CD8-positive, alpha-beta memory T cell (primary cell): ENCODE data around the gene GPR171. TPM values are rescaled to one million over a fixed set of nuclear protein-coding genes. Genes with fewer than 3 reads are reported as not detected.

Experiments used
- CTCF ChIA-PET: fragments of 350-600 bp; sonication (Branson Sonifier 250); formaldehyde crosslinking; loops from one replicate; lab custom pipeline; 2021; ENCODE audit warnings: antibody characterized with exemption; lab: Charles Lee
- POLR2A ChIA-PET: fragments of 350-600 bp; sonication (Branson Sonifier 250); formaldehyde crosslinking; loops from one replicate; lab custom pipeline; 2021; ENCODE audit warnings: antibody characterized with exemption; lab: Charles Lee
- DNase-seq, 5 donors: peaks; one replicate each; pipeline versions ENCODE4 v3.0.0 to v3.0.0-alpha.2; 2020 to 2022; ENCODE audit warnings: mixed read lengths in 1 of 5
- H3K27ac ChIP-seq: one replicate; pipeline ENCODE4 v1.7.0; 2013; ENCODE audit warnings: low read depth, mild to moderate bottlenecking, low read length, moderate library complexity
- H3K27me3 ChIP-seq: 2 replicates; pipeline ENCODE4 v1.7.0; 2013; ENCODE audit warnings: low read length, mild to moderate bottlenecking; ENCODE audit not compliant: insufficient read depth, poor library complexity, severe bottlenecking
- H3K36me3 ChIP-seq: 2 replicates; pipeline ENCODE4 v1.7.0; 2013; ENCODE audit warnings: mild to moderate bottlenecking, low read length, moderate library complexity; ENCODE audit not compliant: insufficient read depth
- H3K4me1 ChIP-seq: 2 replicates; pipeline ENCODE4 v1.7.0; 2013; ENCODE audit warnings: mild to moderate bottlenecking, low read length, moderate library complexity; ENCODE audit not compliant: insufficient read depth
- H3K4me3 ChIP-seq: 2 replicates; pipeline ENCODE4 v1.7.0; 2013; ENCODE audit warnings: mild to moderate bottlenecking, low read length
- H3K9me3 ChIP-seq: 2 replicates; pipeline ENCODE4 v1.7.0; 2013; ENCODE audit warnings: mild to moderate bottlenecking, low read length
- H3K27ac Mint-ChIP-seq, 8 donors: one replicate each; pipeline ENCODE4 v1.8.0; 2020 to 2021; ENCODE audit warnings: mixed read lengths in 8 of 8, mild to moderate bottlenecking in 6 of 8, inconsistent platforms in 3 of 8, moderate library complexity in 3 of 8
- H3K27me3 Mint-ChIP-seq, 2 donors: one replicate each; pipeline ENCODE4 v1.8.0; 2020 to 2021; ENCODE audit warnings: mixed read lengths in 2 of 2, mild to moderate bottlenecking in 1 of 2, moderate library complexity in 1 of 2
- H3K36me3 Mint-ChIP-seq, 3 donors: one replicate each; pipeline ENCODE4 v1.8.0; 2020 to 2021; ENCODE audit warnings: mixed read lengths in 3 of 3, inconsistent platforms in 1 of 3, mild to moderate bottlenecking in 1 of 3
- H3K4me1 Mint-ChIP-seq, 3 donors: one replicate each; pipeline ENCODE4 v1.8.0; 2020 to 2021; ENCODE audit warnings: mixed read lengths in 3 of 3, inconsistent platforms in 1 of 3, mild to moderate bottlenecking in 1 of 3
- H3K4me3 Mint-ChIP-seq, 7 donors: one replicate each; pipeline ENCODE4 v1.8.0; 2020 to 2021; ENCODE audit warnings: mixed read lengths in 7 of 7, mild to moderate bottlenecking in 6 of 7, moderate library complexity in 4 of 7, inconsistent platforms in 2 of 7
- H3K9me3 Mint-ChIP-seq, 5 donors: one replicate each; pipeline ENCODE4 v1.8.0; 2020 to 2022; ENCODE audit warnings: mixed read lengths in 5 of 5, mild to moderate bottlenecking in 3 of 5, moderate library complexity in 2 of 5, inconsistent platforms in 1 of 5
- polyA plus RNA-seq: library from polyadenylated mRNA; unstranded; fragments of 300-500 nt; fragmentation: Illumina TruSeq; gene quantifications from one replicate; pipeline ENCODE4 v1.2.3, GENCODE V29; 2021
- total RNA-seq, 2 experiments: library from RNA; stranded (reverse); gene quantifications; one replicate each; pipeline ENCODE4 v1.2.3, GENCODE V29; 2021

GPR171 gene
- total and polyA plus RNA-seq, 3 experiments from 2014 or later = 179 to 264 (median 188) TPM

DNA sequence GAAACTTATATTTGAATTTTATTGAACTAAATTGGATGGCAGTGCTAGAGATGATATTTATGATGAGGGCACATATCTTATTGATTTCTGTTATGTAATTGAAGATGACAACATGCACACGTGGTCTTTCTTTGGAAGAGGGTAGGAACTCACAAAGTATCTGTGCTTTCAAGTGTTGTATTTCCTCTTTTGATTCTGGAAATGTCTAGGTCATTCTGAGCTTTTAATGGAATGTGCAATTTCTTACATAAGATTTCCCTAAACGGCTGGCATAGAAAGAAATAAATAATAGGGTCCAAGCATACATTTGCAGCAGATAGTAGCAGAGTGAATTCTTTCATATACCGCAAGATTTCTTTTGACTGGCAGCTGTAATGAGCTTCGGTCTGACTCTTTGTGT is 10.1 kb upstream of the GPR171 start:
- Histone ChIP-seq H3K27me3 (no peaks in the 10 kb centered on the region), H3K4me3 (no peak overlapping the region), H3K9me3 (no peaks in the 10 kb centered on the region), H3K36me3 (no peaks in the 10 kb centered on the region), H3K4me1 (peaks cover 10% of the 10 kb centered on the region), H3K27ac (no peak overlapping the region)
- no peak for DNase-seq
- CTCF ChIA-PET = interaction anchor here (1.0 to 1.7 kb wide), 2 partner anchors 44 to 45 kb away, joined by 3 read pairs; no protein-coding TSS in a partner anchor
- POLR2A ChIA-PET = no interaction called here
- Mint-ChIP-seq H3K4me3 (no peak overlapping the region), H3K27ac (no peak overlapping the region), H3K27me3 (peaks cover 0 to 1% of the 10 kb centered on the region in 2 donors), H3K9me3 (no peaks in the 10 kb centered on the region), H3K4me1 (peaks cover 26 to 30% (median 29%) of the 10 kb centered on the region in 3 donors), H3K36me3 (peaks cover 0 to 1% (median 0%) of the 10 kb centered on the region in 3 donors)

GRCh38 chr3:151210676-151211381 is 7.8 kb upstream of the GPR171 start:
- Histone ChIP-seq H3K27me3 (no peaks in the 10 kb centered on the region), H3K27ac (no peak overlapping the region), H3K4me3 (no peak overlapping the region), H3K36me3 (no peaks in the 10 kb centered on the region), H3K4me1 (peaks cover 28% of the 10 kb centered on the region), H3K9me3 (no peaks in the 10 kb centered on the region)
- Mint-ChIP-seq H3K27me3 (no peaks in the 10 kb centered on the region), H3K4me3 (peak overlapping the region in 6 of 7 donors; percentile 44 to 61 (median 56)), H3K36me3 (peaks cover 0 to 1% (median 0%) of the 10 kb centered on the region in 3 donors), H3K9me3 (no peaks in the 10 kb centered on the region), H3K27ac (peak overlapping the region; percentile 26 to 92 (median 80)), H3K4me1 (peaks cover 37 to 51% (median 50%) of the 10 kb centered on the region in 3 donors)
- DNase-seq = no peak
- ChIA-PET POLR2A (interaction anchor here (0.9 to 2.0 kb wide), 3 partner anchors 8 to 65 kb away, joined by 3 to 8 read pairs (median 6); partner anchors contain the start of gene GPR171), CTCF (interaction anchor here (1.1 to 5.3 kb wide), 9 partner anchors 11 to 57 kb away, joined by 3 to 54 read pairs (median 3); no protein-coding TSS in a partner anchor)

DNA sequence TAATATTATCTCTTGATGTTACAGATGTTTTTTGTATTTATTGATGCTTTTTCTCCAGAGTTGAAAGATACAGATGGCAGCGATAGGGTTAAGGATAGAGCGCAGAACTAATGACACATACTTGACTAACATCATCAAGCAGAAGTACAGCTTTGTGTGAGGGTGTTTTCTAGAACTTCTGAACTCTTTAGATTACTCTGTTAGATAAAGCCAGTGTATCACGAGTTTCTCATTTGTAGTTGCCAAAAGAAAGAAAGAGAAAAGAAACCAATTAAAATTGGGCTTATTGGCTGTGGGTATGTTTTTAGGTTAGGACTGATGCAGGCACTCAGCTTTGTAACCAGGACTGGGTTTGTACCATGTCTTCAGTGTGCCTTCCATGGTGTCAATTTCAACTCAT is 6.6 kb upstream of the GPR171 start:
- H3K9me3 ChIP-seq = no peaks in the 10 kb centered on the region
- peaks cover 47 to 63% (median 61%) of the 10 kb centered on the region in 3 donors for H3K4me1 Mint-ChIP-seq
- H3K36me3 ChIP-seq = no peaks in the 10 kb centered on the region
- no peaks in the 10 kb centered on the region for H3K36me3 Mint-ChIP-seq
- no peaks in the 10 kb centered on the region for H3K9me3 Mint-ChIP-seq
- peak overlapping the region in 2 of 7 donors; percentile 38 to 48 for H3K4me3 Mint-ChIP-seq
- H3K27ac ChIP-seq = no peak overlapping the region
- no peaks in the 10 kb centered on the region for H3K27me3 ChIP-seq
- H3K4me3 ChIP-seq = no peak overlapping the region
- ChIA-PET CTCF (interaction anchor here (1.0 to 5.3 kb wide), 4 partner anchors 19 to 119 kb away, joined by 3 to 54 read pairs (median 18); no protein-coding TSS in a partner anchor), POLR2A (interaction anchor here (2.0 kb wide), 1 partner anchor 9 kb away, joined by 8 read pairs; no protein-coding TSS in a partner anchor)
- peak overlapping the region; percentile 72 to 90 (median 82) for H3K27ac Mint-ChIP-seq
- H3K4me1 ChIP-seq = peaks cover 39% of the 10 kb centered on the region
- DNase-seq = peak in 1 of 5 donors; percentile 45
- no peaks in the 10 kb centered on the region for H3K27me3 Mint-ChIP-seq

DNA sequence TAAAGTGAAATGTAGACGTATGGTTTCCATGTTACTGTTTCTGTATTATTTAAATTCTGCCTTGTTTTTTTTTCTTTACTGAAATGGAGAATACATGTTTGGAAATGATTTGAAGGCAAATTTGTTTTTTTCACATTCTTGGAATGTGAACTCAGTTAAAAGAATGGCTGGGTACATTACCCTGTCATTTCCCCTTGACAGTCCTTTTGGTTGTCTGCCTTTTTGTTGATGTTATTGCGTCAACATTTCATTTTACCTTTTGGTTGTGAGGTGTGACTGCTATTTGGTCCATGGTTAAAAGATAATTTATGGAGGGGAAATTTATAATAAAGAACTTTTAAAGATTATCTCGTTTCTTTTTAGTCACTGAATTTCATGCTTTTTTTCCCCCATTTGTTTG is 3.2 kb upstream of the GPR171 start:
- POLR2A ChIA-PET = interaction anchor here (0.6 kb wide), 3 partner anchors 15 to 933 kb away, joined by 3 to 5 read pairs (median 3); no protein-coding TSS in a partner anchor
- peaks cover 55% of the 10 kb centered on the region for H3K4me1 ChIP-seq

GRCh38 chr3:151205482-151205881 is 2.5 kb upstream of the GPR171 start:
- H3K4me3 ChIP-seq = peak overlapping the region; percentile 5
- Mint-ChIP-seq H3K9me3 (no peaks in the 10 kb centered on the region), H3K27me3 (no peaks in the 10 kb centered on the region), H3K27ac (peak overlapping the region; percentile 78 to 94 (median 90)), H3K36me3 (peaks cover 2 to 25% (median 9%) of the 10 kb centered on the region in 3 donors), H3K4me3 (peak overlapping the region; percentile 31 to 77 (median 74)), H3K4me1 (peaks cover 61 to 82% (median 76%) of the 10 kb centered on the region in 3 donors)
- ChIA-PET CTCF (interaction anchor here (0.8 to 1.4 kb wide), 3 partner anchors 21 to 37 kb away, joined by 4 read pairs; no protein-coding TSS in a partner anchor), POLR2A (interaction anchor here (1.0 kb wide), 1 partner anchor 22 kb away, joined by 3 read pairs; no protein-coding TSS in a partner anchor)
- no peaks in the 10 kb centered on the region for H3K36me3 ChIP-seq
- H3K27ac ChIP-seq = no peak overlapping the region
- no peak for DNase-seq
- peaks cover 59% of the 10 kb centered on the region for H3K4me1 ChIP-seq
- H3K27me3 ChIP-seq = no peaks in the 10 kb centered on the region
- H3K9me3 ChIP-seq = no peaks in the 10 kb centered on the region

More for the DNA sequence above, 3.2 kb upstream of the GPR171 start:
- no peak overlapping the region for H3K27ac ChIP-seq
- Mint-ChIP-seq H3K27ac (peak overlapping the region in 7 of 8 donors; percentile 58 to 94 (median 90)), H3K27me3 (no peaks in the 10 kb centered on the region), H3K36me3 (peaks cover 0 to 19% (median 4%) of the 10 kb centered on the region in 3 donors), H3K4me1 (peaks cover 63 to 82% (median 77%) of the 10 kb centered on the region in 3 donors), H3K4me3 (peak overlapping the region; percentile 26 to 77 (median 69)), H3K9me3 (no peaks in the 10 kb centered on the region)
- H3K4me3 ChIP-seq = no peak overlapping the region
- no peak for DNase-seq
- CTCF ChIA-PET = interaction anchor here (1.4 to 1.8 kb wide), 2 partner anchors 22 to 72 kb away, joined by 3 to 4 read pairs; partner anchors contain the start of gene P2RY14
- H3K27me3 ChIP-seq = no peaks in the 10 kb centered on the region
- no peaks in the 10 kb centered on the region for H3K36me3 ChIP-seq
- H3K9me3 ChIP-seq = no peaks in the 10 kb centered on the region

GRCh38 chr3:151204530-151205402 is 1.8 kb upstream of the GPR171 start:
- H3K4me1 ChIP-seq = peaks cover 61% of the 10 kb centered on the region
- Mint-ChIP-seq H3K27ac (peak overlapping the region; percentile 78 to 94 (median 90)), H3K4me3 (peak overlapping the region; percentile 37 to 83 (median 75)), H3K27me3 (no peaks in the 10 kb centered on the region), H3K9me3 (no peaks in the 10 kb centered on the region), H3K36me3 (peaks cover 2 to 31% (median 16%) of the 10 kb centered on the region in 3 donors), H3K4me1 (peaks cover 62 to 82% (median 76%) of the 10 kb centered on the region in 3 donors)
- no peaks in the 10 kb centered on the region for H3K27me3 ChIP-seq
- peak overlapping the region; percentile 12 for H3K27ac ChIP-seq
- ChIA-PET CTCF (interaction anchor here (0.8 to 1.4 kb wide), 3 partner anchors 20 to 36 kb away, joined by 4 read pairs; no protein-coding TSS in a partner anchor), POLR2A (interaction anchor here (1.0 kb wide), 1 partner anchor 22 kb away, joined by 3 read pairs; no protein-coding TSS in a partner anchor)
- DNase-seq = no peak
- H3K36me3 ChIP-seq = no peaks in the 10 kb centered on the region
- H3K4me3 ChIP-seq = peak overlapping the region; percentile 30
- no peaks in the 10 kb centered on the region for H3K9me3 ChIP-seq
